HG02870 (cell line): ENCODE results near the gene FGB.

Source experiments
- ATAC-seq: cut with Tn5 transposase; IDR thresholded peaks from one replicate; pipeline ENCODE4 v1.9.1; 2021; ENCODE audit warnings: mild to moderate bottlenecking, moderate library complexity; ENCODE audit not compliant: unreplicated experiment

The FGB gene

GRCh38 chr4:154562697-154563254 lies at the start of gene FGB:
Gene FGB, plus strand, starts transcription at chr4:154563011. Its CDS starts 8 bp downstream, at chr4:154563019.
- no peak for ATAC-seq

- no peak for ATAC-seq
Observed at GRCh38 chr4:154516318-154517029, 46.3 kb upstream of the FGB start.

- no peak for ATAC-seq
Observed at GRCh38 chr4:154517591-154517990, 45.2 kb upstream of the FGB start.

GRCh38 chr4:154519214-154519613 lies 43.6 kb upstream of the FGB start:
- no peak for ATAC-seq

- no peak for ATAC-seq
Observed at GRCh38 chr4:154521607-154522006, 41.2 kb upstream of the FGB start.

- peak; percentile 66 for ATAC-seq
Observed at GRCh38 chr4:154526151-154526550, 36.7 kb upstream of the FGB start.

GRCh38 chr4:154527308-154527707 lies 35.5 kb upstream of the FGB start:
- ATAC-seq = no peak

- no peak for ATAC-seq
Observed at GRCh38 chr4:154528869-154529268, 33.9 kb upstream of the FGB start.

GRCh38 chr4:154529728-154530519 lies 32.9 kb upstream of the FGB start:
- no peak for ATAC-seq

- ATAC-seq = no peak
Observed at GRCh38 chr4:154534296-154534695, 28.5 kb upstream of the FGB start.

- no peak for ATAC-seq
Observed at GRCh38 chr4:154542271-154542879, 20.4 kb upstream of the FGB start.

- ATAC-seq = no peak
Observed at GRCh38 chr4:154545689-154546088, 17.1 kb upstream of the FGB start.

GRCh38 chr4:154549894-154550790 lies 12.7 kb upstream of the FGB start, which contains the start of gene PLRG1:
Gene PLRG1, minus strand, starts transcription at chr4:154550400. Its CDS starts 92 bp downstream, at chr4:154550308.
- ATAC-seq = peak; percentile 98

- ATAC-seq = peak; percentile 43
Observed at GRCh38 chr4:154551872-154552686, 10.7 kb upstream of the FGB start.

- ATAC-seq = peak; percentile 12
Observed at GRCh38 chr4:154559141-154559493, 3.7 kb upstream of the FGB start.

GRCh38 chr4:154559494-154560418 lies 3.1 kb upstream of the FGB start:
- peak; percentile 92 for ATAC-seq

GRCh38 chr4:154560419-154560801 lies 2.4 kb upstream of the FGB start:
- ATAC-seq = no peak

- no peak for ATAC-seq
Observed at GRCh38 chr4:154560824-154561231, 2.0 kb upstream of the FGB start.

GRCh38 chr4:154564311-154564710 lies 1.5 kb downstream of the FGB start:
- no peak for ATAC-seq
